Osteocyte (in vitro differentiated cells): ENCODE data around the gene RB1. TPM values are rescaled to one million over a fixed set of nuclear protein-coding genes. Genes with fewer than 3 reads are reported as not detected.
"Not testable (repeated sequence)": the region's sequence is repeated elsewhere in the genome, so short reads cannot be mapped to it uniquely, and the experiment has no call there.

ENCODE experiments used
- DNase-seq: peaks from one replicate; pipeline ENCODE4 v3.0.0; 2021; ENCODE audit warnings: mixed read lengths; ENCODE audit not compliant: unreplicated experiment; ENCODE audit errors: extremely low spot score
- H3K27ac Mint-ChIP-seq: one replicate; pipeline ENCODE4 v1.8.0; 2021; ENCODE audit warnings: mild to moderate bottlenecking, mixed read lengths; ENCODE audit not compliant: unreplicated experiment
- H3K27me3 Mint-ChIP-seq: one replicate; pipeline ENCODE4 v1.8.0; 2021; ENCODE audit warnings: mixed read lengths; ENCODE audit not compliant: unreplicated experiment
- H3K36me3 Mint-ChIP-seq: one replicate; pipeline ENCODE4 v1.8.0; 2021; ENCODE audit warnings: mixed read lengths; ENCODE audit not compliant: unreplicated experiment
- H3K4me1 Mint-ChIP-seq: one replicate; pipeline ENCODE4 v1.8.0; 2021; ENCODE audit warnings: mixed read lengths; ENCODE audit not compliant: unreplicated experiment
- H3K4me3 Mint-ChIP-seq: one replicate; pipeline ENCODE4 v1.8.0; 2021; ENCODE audit warnings: mild to moderate bottlenecking, moderate library complexity, mixed read lengths; ENCODE audit not compliant: unreplicated experiment
- H3K9me3 Mint-ChIP-seq: one replicate; pipeline ENCODE4 v1.8.0; 2021; ENCODE audit warnings: mixed read lengths; ENCODE audit not compliant: unreplicated experiment
- CTCF ChIP-seq: fragments of 200-600 bp; sonication (generic); IDR thresholded peaks from 2 replicates; pipeline ENCODE4 v1.5.0; 2021; ENCODE audit warnings: antibody characterized with exemption, mild to moderate bottlenecking, moderate library complexity
- total RNA-seq: library from RNA; stranded (reverse); gene quantifications from 2 replicates; pipeline ENCODE4 v1.2.1, GENCODE V29; 2021

Gene RB1
- total RNA-seq, 1 donor from 2014 or later: 42.3 TPM

- DNase-seq: no peak
- Mint-ChIP-seq H3K4me3 (no peak overlapping the region), H3K27ac (no peak overlapping the region), H3K9me3 (peaks cover 2% of the 10 kb centered on the region), H3K27me3 (no peaks in the 10 kb centered on the region), H3K4me1 (peaks cover 3% of the 10 kb centered on the region), H3K36me3 (peaks cover 30% of the 10 kb centered on the region)
- no peak for TF ChIP-seq CTCF
Observed at GRCh38 chr13:48344264-48344663, 40.7 kb downstream of the RB1 start.

DNA sequence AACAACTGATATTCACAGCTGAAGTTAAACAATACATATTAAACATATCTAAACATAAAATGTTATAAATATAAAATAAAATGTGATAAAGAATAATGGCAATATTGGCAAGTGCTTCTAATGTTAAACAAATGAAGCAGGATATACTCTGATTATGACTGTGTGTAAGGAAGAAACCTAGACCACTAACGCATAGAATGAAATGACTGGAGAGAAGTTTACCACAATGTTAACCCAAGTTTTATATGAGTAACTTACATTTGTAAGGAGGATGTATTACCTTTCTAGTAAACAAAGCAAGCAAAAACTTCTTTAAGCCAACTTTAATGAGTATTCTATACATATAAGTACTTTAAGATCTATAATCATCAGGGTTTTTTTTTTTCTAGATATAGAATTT lies 43.0 kb downstream of the RB1 start:
- Mint-ChIP-seq H3K4me3 (no peak overlapping the region), H3K27ac (no peak overlapping the region), H3K27me3 (no peaks in the 10 kb centered on the region), H3K4me1 (peaks cover 3% of the 10 kb centered on the region), H3K9me3 (peaks cover 18% of the 10 kb centered on the region), H3K36me3 (peaks cover 47% of the 10 kb centered on the region)
- no peak for DNase-seq
- TF ChIP-seq CTCF: no peak

GRCh38 chr13:48349525-48349924 lies 46.0 kb downstream of the RB1 start:
- Mint-ChIP-seq H3K9me3 (peaks cover 40% of the 10 kb centered on the region), H3K4me3 (no peak overlapping the region), H3K27ac (no peak overlapping the region), H3K27me3 (no peaks in the 10 kb centered on the region), H3K4me1 (no peaks in the 10 kb centered on the region), H3K36me3 (peaks cover 69% of the 10 kb centered on the region)
- DNase-seq: no peak
- no peak for TF ChIP-seq CTCF

GRCh38 chr13:48353590-48353989 lies 50.0 kb downstream of the RB1 start:
- DNase-seq: no peak
- H3K4me1 Mint-ChIP-seq: peaks cover 5% of the 10 kb centered on the region
- H3K27ac Mint-ChIP-seq: no peak overlapping the region
- H3K4me3 Mint-ChIP-seq: no peak overlapping the region
- peaks cover 66% of the 10 kb centered on the region for H3K36me3 Mint-ChIP-seq
- TF ChIP-seq CTCF: no peak
- H3K27me3 Mint-ChIP-seq: no peaks in the 10 kb centered on the region
- H3K9me3 Mint-ChIP-seq: peaks cover 47% of the 10 kb centered on the region

GRCh38 chr13:48355524-48355923 lies 52.0 kb downstream of the RB1 start:
- peaks cover 56% of the 10 kb centered on the region for H3K36me3 Mint-ChIP-seq
- H3K9me3 Mint-ChIP-seq: peaks cover 43% of the 10 kb centered on the region
- DNase-seq, H3K4me3 Mint-ChIP-seq, H3K27me3 Mint-ChIP-seq, H3K4me1 Mint-ChIP-seq, H3K27ac Mint-ChIP-seq: not testable (repeated sequence)

DNA sequence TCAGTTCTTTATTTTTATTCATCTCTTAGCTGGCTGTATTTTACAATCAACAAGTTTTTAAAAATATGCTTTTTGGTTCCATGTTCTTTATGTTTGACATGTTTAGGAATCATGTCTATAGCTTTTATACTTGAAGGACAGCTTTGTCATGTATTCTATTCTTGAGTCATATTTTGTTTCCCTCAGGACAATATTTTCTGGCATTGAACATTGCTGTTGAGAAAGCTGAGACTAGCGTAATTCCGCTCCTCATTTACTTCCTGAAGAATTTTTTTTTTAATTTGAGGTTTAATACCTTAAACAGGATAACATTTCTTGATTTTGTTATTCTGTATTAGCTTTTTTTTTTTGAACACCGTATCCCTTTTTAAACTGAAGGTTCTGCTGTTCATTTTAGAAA lies 53.2 kb downstream of the RB1 start:
- Mint-ChIP-seq H3K27ac (no peak overlapping the region), H3K9me3 (peaks cover 34% of the 10 kb centered on the region), H3K36me3 (peaks cover 50% of the 10 kb centered on the region), H3K27me3 (no peaks in the 10 kb centered on the region), H3K4me3 (no peak overlapping the region), H3K4me1 (peaks cover 5% of the 10 kb centered on the region)
- TF ChIP-seq CTCF: no peak
- DNase-seq: no peak
